Esophagus muscularis mucosa (tissue), 4 donors: ENCODE data around the gene NCOA6.

ENCODE experiments used
- CTCF ChIP-seq, 3 experiments: fragments of 200-600 bp in 2 of 3; fragments of 450-650 bp in 1 of 3; sonication (generic) in 2 of 3; IDR thresholded peaks; one replicate each; pipeline ENCODE4 v1.5.1; 2017 to 2019; ENCODE audit warnings: antibody characterized with exemption in 3 of 3, mild to moderate bottlenecking in 2 of 3, moderate library complexity in 1 of 3
- EP300 ChIP-seq: sonication (generic); formaldehyde crosslinking; IDR thresholded peaks from one replicate; pipeline ENCODE4 v1.6.1; 2017; ENCODE audit warnings: antibody characterized with exemption
- POLR2A ChIP-seq: fragments of 450-650 bp; IDR thresholded peaks from one replicate; pipeline ENCODE4 v1.6.1; 2017; ENCODE audit warnings: antibody characterized with exemption, moderate library complexity, mild to moderate bottlenecking, low read depth
- POLR2AphosphoS5 ChIP-seq, 2 donors: sonication (generic); formaldehyde crosslinking; IDR thresholded peaks; one replicate each; pipeline ENCODE4 v1.6.1; 2017; ENCODE audit warnings: antibody characterized with exemption in 2 of 2

GRCh38 chr20:34771680-34772081 lies 53.8 kb downstream of the NCOA6 start:
- TF ChIP-seq CTCF (IDR thresholded peaks at IDR 0.05) (no peak), EP300 (no peak), POLR2A (no peak), POLR2AphosphoS5 (IDR thresholded peaks at IDR 0.05) (no peak)
